PC-3 (cell line): ENCODE results near the gene PCID2. TPM values are rescaled to one million over a fixed set of nuclear protein-coding genes. Genes with fewer than 3 reads are reported as not detected.
A peak's percentile ranks its signal among the peaks of the same experiment; 100 is the strongest.

ENCODE experiments used
- ATAC-seq: fragments of 200-7000 bp; cut with Tn5 transposase; 2 replicates; pipeline ENCODE4 v1.9.1; 2020; ENCODE audit warnings: mild to moderate bottlenecking, moderate library complexity
- BruUV-seq: library from RNA; stranded (reverse); fragments of 400-500 nt; replicated peaks from 2 replicates; lab custom pipeline; 2021; lab: Mats Ljungman, UMichigan
- CTCF ChIA-PET: fragments of 300-600 bp; sonication (Branson Sonifier 250); formaldehyde crosslinking; loops from one replicate; lab custom pipeline; 2022; ENCODE audit warnings: antibody characterized with exemption; lab: Charles Lee
- POLR2A ChIA-PET: fragments of 300-600 bp; sonication (Branson Sonifier 250); formaldehyde crosslinking; loops from one replicate; lab custom pipeline; 2022; ENCODE audit warnings: antibody characterized with exemption; ENCODE audit not compliant: unreplicated experiment; lab: Charles Lee
- DNase-seq: peaks from one replicate; pipeline ENCODE4 v3.0.0-alpha.2; 2015
- H2AFZ ChIP-seq: fragments of 300-600 bp; sonication (generic); 2 replicates; pipeline ENCODE4 v1.6.0; 2016; ENCODE audit warnings: antibody characterized with exemption, low read length
- H3F3A ChIP-seq: fragments of 300-600 bp; sonication (generic); one replicate; pipeline ENCODE4 v1.6.0; 2017; ENCODE audit warnings: antibody characterized with exemption, low read length, control low read depth, mild to moderate bottlenecking; ENCODE audit not compliant: unreplicated experiment
- H3K27ac ChIP-seq: fragments of 300-600 bp; sonication (generic); 2 replicates; pipeline ENCODE4 v1.5.1; 2016; ENCODE audit warnings: mild to moderate bottlenecking, low read length
- H3K27me3 ChIP-seq: fragments of 300-600 bp; sonication (generic); 2 replicates; pipeline ENCODE4 v1.6.1; 2016; ENCODE audit warnings: low read length, mixed read lengths
- H3K36me3 ChIP-seq: fragments of 300-600 bp; sonication (generic); 2 replicates; pipeline ENCODE4 v1.6.1; 2016; ENCODE audit warnings: low read depth, mixed run types, low read length, mixed read lengths
- H3K4me1 ChIP-seq: fragments of 300-600 bp; sonication (generic); 2 replicates; pipeline ENCODE4 v1.5.1; 2016; ENCODE audit warnings: low read length; ENCODE audit not compliant: insufficient read depth
- H3K4me2 ChIP-seq: fragments of 300-600 bp; sonication (generic); 2 replicates; pipeline ENCODE4 v1.6.0; 2016; ENCODE audit warnings: low read length
- H3K4me3 ChIP-seq: fragments of 300-600 bp; sonication (generic); 2 replicates; pipeline ENCODE4 v1.5.1; 2016; ENCODE audit warnings: mild to moderate bottlenecking, low read length, mixed read lengths
- H3K79me2 ChIP-seq: fragments of 300-600 bp; sonication (generic); 2 replicates; pipeline ENCODE4 v1.6.1; 2017; ENCODE audit warnings: low read length, mixed read lengths
- H3K9ac ChIP-seq: fragments of 300-600 bp; sonication (generic); 2 replicates; pipeline ENCODE4 v1.6.0; 2016; ENCODE audit warnings: mild to moderate bottlenecking, low read length
- H3K9me2 ChIP-seq: fragments of 300-600 bp; sonication (generic); replicated peaks from 2 replicates; pipeline ENCODE4 v1.6.1; 2016; ENCODE audit warnings: mixed run types, low read length, mixed read lengths
- H3K9me3 ChIP-seq: fragments of 300-600 bp; sonication (generic); 2 replicates; pipeline ENCODE4 v1.6.1; 2016; ENCODE audit warnings: low read length, mixed read lengths
- H4K20me1 ChIP-seq: fragments of 300-600 bp; sonication (generic); 2 replicates; pipeline ENCODE4 v1.6.1; 2016; ENCODE audit warnings: low read length, mixed read lengths
- CTCF ChIP-seq: fragments of 300-600 bp; sonication (generic); conservative IDR thresholded peaks from 2 replicates; pipeline ENCODE4 v1.5.1; 2017; ENCODE audit warnings: antibody characterized with exemption, low read depth, mild to moderate bottlenecking, low read length
- EZH2 ChIP-seq: fragments of 300-600 bp; sonication (generic); IDR thresholded peaks from one replicate; pipeline ENCODE4 v1.6.1; 2017; ENCODE audit warnings: antibody characterized with exemption, mild to moderate bottlenecking, low read length; ENCODE audit not compliant: unreplicated experiment
- EZH2phosphoT487 ChIP-seq: fragments of 300-600 bp; sonication (generic); IDR thresholded peaks from 2 replicates; pipeline ENCODE4 v1.6.1; 2018; ENCODE audit warnings: mild to moderate bottlenecking, antibody characterized with exemption, low read length, borderline replicate concordance
- intact Hi-C: fragments of 100-400 bp; cut with micrococcal nuclease; formaldehyde crosslinking; loops from 2 replicates; pipeline ENCODE4 v1.9.0; 2023
- total RNA-seq: library from RNA; depleted of rRNA; stranded (reverse); fragments of >200 nt; gene quantifications from 2 replicates; pipeline ENCODE4 v1.2.3, GENCODE V29; 2014

PCID2 gene
- total RNA-seq, 1 experiment from 2014 or later = 39.4 TPM

GRCh38 chr13:113186061-113186900 is 22.2 kb downstream of the PCID2 start:
- H3K27ac ChIP-seq = peak overlapping the region; percentile 85
- H3K79me2 ChIP-seq = peaks cover 21% of the 10 kb centered on the region
- no peak for ATAC-seq
- TF ChIP-seq CTCF = no peak
- TF ChIP-seq EZH2phosphoT487 = no peak
- no peak for TF ChIP-seq EZH2
- H3K27me3 ChIP-seq = no peaks in the 10 kb centered on the region
- BruUV-seq = no TSS peak
- ChIA-PET POLR2A (no interaction called here), CTCF (no interaction called here)
- no peaks in the 10 kb centered on the region for H3K9me3 ChIP-seq
- H4K20me1 ChIP-seq = no peaks in the 10 kb centered on the region
- no peak for DNase-seq
- no peaks in the 10 kb centered on the region for H3K9me2 ChIP-seq
- no peaks in the 10 kb centered on the region for H3F3A ChIP-seq
- H2AFZ ChIP-seq = no peak overlapping the region
- no peak overlapping the region for H3K4me3 ChIP-seq
- H3K9ac ChIP-seq = peak overlapping the region; percentile 43; the same call in 1 of the 2 replicates
- peaks cover 19% of the 10 kb centered on the region for H3K4me1 ChIP-seq
- peaks cover 37% of the 10 kb centered on the region for H3K36me3 ChIP-seq
- H3K4me2 ChIP-seq = no peak overlapping the region
- intact Hi-C loops = no loop called here

GRCh38 chr13:113184568-113185440 is 23.7 kb downstream of the PCID2 start:
- peaks cover 21% of the 10 kb centered on the region for H3K79me2 ChIP-seq
- BruUV-seq = no TSS peak
- no peaks in the 10 kb centered on the region for H3K9me2 ChIP-seq

More at GRCh38 chr13:113184568-113185440, 23.7 kb downstream of the PCID2 start:
- Histone ChIP-seq H3F3A (no peaks in the 10 kb centered on the region), H3K4me3 (no peak overlapping the region), H3K4me1 (peaks cover 19% of the 10 kb centered on the region), H3K9ac (no peak overlapping the region), H3K36me3 (peaks cover 39% of the 10 kb centered on the region), H3K27me3 (no peaks in the 10 kb centered on the region), H2AFZ (no peak overlapping the region), H3K9me3 (no peaks in the 10 kb centered on the region), H3K4me2 (no peak overlapping the region), H3K27ac (no peak overlapping the region), H4K20me1 (no peaks in the 10 kb centered on the region)
- ChIA-PET CTCF (no interaction called here), POLR2A (no interaction called here)
- intact Hi-C loops = no loop called here
- DNase-seq (no peak), ATAC-seq (no peak)
- TF ChIP-seq EZH2phosphoT487 (no peak), CTCF (no peak), EZH2 (no peak)
